HFF-Myc (cell line): ENCODE data around the gene TOR4A.

ENCODE experiments used
- DNase-seq: peaks from one replicate; pipeline ENCODE4 v3.0.0-alpha.2; 2011; ENCODE audit warnings: low read depth; ENCODE audit errors: extremely low read depth
- H3K4me3 ChIP-seq: replicated peaks from 2 replicates; pipeline ENCODE4 v1.5.1; 2011; ENCODE audit warnings: low read depth, mild to moderate bottlenecking, control low read depth, low read length
- CTCF ChIP-seq: IDR thresholded peaks from 2 replicates; pipeline ENCODE4 v1.5.1; 2012; ENCODE audit warnings: mild to moderate bottlenecking, low read depth, low read length, control low read depth; ENCODE audit errors: missing control alignments

TOR4A gene

DNA sequence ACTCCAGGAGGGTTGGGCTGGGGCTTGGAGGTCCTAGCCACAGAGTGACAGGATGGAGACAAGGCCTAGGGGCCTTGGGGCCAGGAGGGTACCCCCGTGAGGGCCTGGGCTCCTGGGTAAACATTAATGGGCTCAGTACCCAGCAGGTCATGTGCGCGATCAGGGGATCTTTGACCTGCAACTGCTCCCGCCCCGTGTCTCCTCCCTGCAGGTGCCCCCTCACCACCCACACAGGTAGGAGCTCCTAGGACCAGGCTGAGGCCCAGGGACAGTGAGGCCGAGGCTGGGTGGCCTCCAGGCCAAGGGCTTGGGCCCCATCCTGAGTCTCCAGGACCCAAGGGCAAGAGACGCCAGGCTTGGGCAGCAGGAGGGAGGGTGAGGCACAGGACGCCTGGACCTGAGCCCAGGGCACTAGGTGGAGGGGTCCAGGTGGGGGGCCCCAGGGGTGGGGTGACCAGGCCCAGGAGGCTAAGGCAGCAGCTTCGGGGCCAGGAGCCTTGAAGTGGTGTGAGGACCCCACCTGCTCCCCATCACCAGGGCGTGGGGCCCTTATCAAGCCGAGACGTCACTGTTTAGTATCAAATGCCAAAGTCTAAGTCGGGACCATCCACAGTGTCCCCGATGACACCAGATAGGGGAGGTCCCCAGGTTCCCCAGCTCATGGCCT, 46.7 kb upstream of the TOR4A start, which contains the start of gene SLC34A3:
Gene SLC34A3, plus strand, starts transcription at position 197 of the 667 bp plus-strand sequence. CDS start 802 bp downstream, outside the sequence.
- no peak for TF ChIP-seq CTCF
- H3K4me3 ChIP-seq: no peak within 1 kb of the TSS

GRCh38 chr9:137231372-137232039, 46.0 kb upstream of the TOR4A start:
- no peak for TF ChIP-seq CTCF
- no peak overlapping the region for H3K4me3 ChIP-seq
- DNase-seq: no peak

More for the DNA sequence above, 46.7 kb upstream of the TOR4A start, which contains the start of gene SLC34A3:
- DNase-seq: no peak

GRCh38 chr9:137232101-137232500, 45.4 kb upstream of the TOR4A start:
- TF ChIP-seq CTCF: no peak
- no peak for DNase-seq
- no peak overlapping the region for H3K4me3 ChIP-seq

DNA sequence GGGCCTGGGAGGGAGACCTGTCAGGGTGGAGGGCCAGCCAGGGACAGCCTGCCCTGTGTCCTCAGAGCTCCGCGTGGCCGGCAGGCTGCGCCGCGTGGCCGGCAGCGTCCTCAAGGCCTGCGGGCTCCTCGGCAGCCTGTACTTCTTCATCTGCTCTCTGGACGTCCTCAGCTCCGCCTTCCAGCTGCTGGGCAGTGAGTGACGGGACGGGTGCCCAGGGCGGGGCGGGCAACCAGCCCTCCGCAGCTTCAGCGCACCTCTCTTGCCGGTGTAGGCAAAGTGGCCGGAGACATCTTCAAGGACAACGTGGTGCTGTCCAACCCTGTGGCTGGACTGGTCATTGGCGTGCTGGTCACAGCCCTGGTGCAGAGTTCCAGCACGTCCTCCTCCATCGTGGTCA, 45.0 kb upstream of the TOR4A start:
- no peak for TF ChIP-seq CTCF
- H3K4me3 ChIP-seq: no peak overlapping the region
- no peak for DNase-seq

DNA sequence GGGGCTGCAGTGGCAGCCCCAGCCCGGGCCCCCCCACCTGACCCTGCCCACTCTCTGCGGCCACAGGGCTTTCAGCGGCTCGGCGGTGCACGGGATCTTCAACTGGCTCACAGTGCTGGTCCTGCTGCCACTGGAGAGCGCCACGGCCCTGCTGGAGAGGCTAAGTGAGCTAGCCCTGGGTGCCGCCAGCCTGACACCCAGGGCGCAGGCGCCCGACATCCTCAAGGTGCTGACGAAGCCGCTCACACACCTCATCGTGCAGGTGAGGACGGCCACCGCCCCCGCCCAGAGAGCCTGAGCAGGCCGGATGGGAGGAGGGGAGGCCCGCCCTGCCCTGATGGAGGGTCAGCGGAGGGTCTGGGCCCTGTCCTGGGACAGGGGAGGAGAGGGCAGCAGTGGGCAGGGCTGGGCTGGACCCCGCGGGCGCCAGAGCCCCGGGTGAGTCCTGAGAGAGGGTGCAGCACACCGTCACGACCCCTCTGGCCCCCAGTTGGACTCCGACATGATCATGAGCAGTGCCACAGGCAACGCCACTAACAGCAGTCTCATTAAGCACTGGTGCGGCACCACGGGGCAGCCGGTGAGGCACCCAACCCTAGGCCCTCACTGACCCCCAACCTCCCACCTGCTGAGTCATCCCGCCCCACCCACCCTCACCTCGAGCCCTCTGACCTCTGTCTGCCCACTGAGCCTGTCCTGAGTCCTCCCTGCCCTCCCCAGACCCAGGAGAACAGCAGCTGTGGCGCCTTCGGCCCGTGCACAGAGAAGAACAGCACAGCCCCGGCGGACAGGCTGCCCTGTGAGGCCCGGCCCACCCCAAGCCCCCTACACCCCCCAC, 44.2 kb upstream of the TOR4A start:
- no peak for DNase-seq
- TF ChIP-seq CTCF: no peak
- no peak overlapping the region for H3K4me3 ChIP-seq

DNA sequence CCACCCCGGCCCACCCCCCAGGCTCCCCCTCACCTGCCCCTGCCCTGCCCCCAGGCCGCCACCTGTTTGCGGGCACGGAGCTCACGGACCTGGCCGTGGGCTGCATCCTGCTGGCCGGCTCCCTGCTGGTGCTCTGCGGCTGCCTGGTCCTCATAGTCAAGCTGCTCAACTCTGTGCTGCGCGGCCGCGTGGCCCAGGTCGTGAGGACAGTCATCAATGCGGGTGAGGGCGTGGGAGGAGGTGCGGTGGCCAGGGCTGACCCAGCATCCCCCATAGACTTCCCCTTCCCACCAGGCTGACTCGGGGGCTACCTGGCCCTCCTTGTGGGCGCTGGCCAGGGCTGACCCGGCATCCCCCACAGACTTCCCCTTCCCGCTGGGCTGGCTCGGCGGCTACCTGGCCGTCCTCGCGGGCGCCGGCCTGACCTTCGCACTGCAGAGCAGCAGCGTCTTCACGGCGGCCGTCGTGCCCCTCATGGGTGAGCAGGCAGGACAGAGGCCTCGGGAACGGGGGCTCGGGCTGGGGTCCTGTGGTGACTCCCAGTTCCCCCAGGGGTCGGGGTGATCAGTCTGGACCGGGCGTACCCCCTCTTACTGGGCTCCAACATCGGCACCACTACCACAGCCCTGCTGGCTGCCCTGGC, 43.4 kb upstream of the TOR4A start:
- no peak overlapping the region for H3K4me3 ChIP-seq
- no peak for DNase-seq
- TF ChIP-seq CTCF: no peak
